SU-DHL-6 (cell line): ENCODE measurements around the gene ARL11.
A peak's percentile ranks its signal among the peaks of the same experiment; 100 is the strongest.

Experiments
- H2AFZ ChIP-seq: fragments of 200-600 bp; sonication (generic); 2 replicates; pipeline ENCODE4 v1.6.1; 2014; ENCODE audit warnings: low read depth, mild to moderate bottlenecking, moderate library complexity, mixed read lengths, antibody characterized with exemption, low read length; ENCODE audit not compliant: severe bottlenecking
- H3F3A ChIP-seq: fragments of 200-600 bp; shearing (Covaris generic); 2 replicates; pipeline ENCODE4 v1.6.0; 2016; ENCODE audit warnings: antibody characterized with exemption, mild to moderate bottlenecking; ENCODE audit not compliant: insufficient read depth
- H3K27ac ChIP-seq: fragments of 200-600 bp; sonication (generic); 2 replicates; pipeline ENCODE4 v1.5.1; 2016; ENCODE audit warnings: low read depth, mild to moderate bottlenecking, low read length, moderate library complexity, mixed read lengths
- H3K27me3 ChIP-seq: fragments of 200-600 bp; sonication (generic), shearing (Covaris generic); 2 replicates; pipeline ENCODE4 v1.6.0; 2014; ENCODE audit warnings: mild to moderate bottlenecking, low read length
- H3K36me3 ChIP-seq: fragments of 200-600 bp; sonication (generic); 2 replicates; pipeline ENCODE4 v1.6.1; 2014; ENCODE audit warnings: mild to moderate bottlenecking, low read length, mixed read lengths
- H3K4me2 ChIP-seq: fragments of 300-600, 200-600 bp; shearing (Covaris generic), sonication (generic); 2 replicates; pipeline ENCODE4 v1.6.0; 2014; ENCODE audit warnings: low read length, low read depth, mild to moderate bottlenecking; ENCODE audit not compliant: poor library complexity, severe bottlenecking
- H3K4me3 ChIP-seq: fragments of 200-600 bp; sonication (generic); 2 replicates; pipeline ENCODE4 v1.5.1; 2014; ENCODE audit warnings: antibody characterized with exemption, low read length, mild to moderate bottlenecking, mixed read lengths; ENCODE audit not compliant: insufficient read depth, poor library complexity, severe bottlenecking
- H3K79me2 ChIP-seq: fragments of 200-600 bp; sonication (generic); 2 replicates; pipeline ENCODE4 v1.6.1; 2014; ENCODE audit warnings: mild to moderate bottlenecking, low read length, moderate library complexity; ENCODE audit not compliant: insufficient read depth
- H3K9ac ChIP-seq: fragments of 200-600 bp; sonication (generic); 2 replicates; pipeline ENCODE4 v1.7.0; 2014; ENCODE audit warnings: mild to moderate bottlenecking, low read length
- H3K9me2 ChIP-seq: fragments of 200-600 bp; sonication (generic); replicated peaks from 2 replicates; pipeline ENCODE4 v1.6.1; 2014; ENCODE audit warnings: low read length; ENCODE audit not compliant: insufficient read depth
- H3K9me3 ChIP-seq: fragments of 200-600 bp; sonication (generic); 2 replicates; pipeline ENCODE4 v1.6.1; 2014; ENCODE audit warnings: low read length, mixed read lengths; ENCODE audit not compliant: insufficient read depth
- H4K20me1 ChIP-seq: fragments of 200-600 bp; sonication (generic); 2 replicates; pipeline ENCODE4 v1.6.1; 2014; ENCODE audit warnings: low read depth, mild to moderate bottlenecking, antibody characterized with exemption, low read length, moderate library complexity, mixed read lengths
- EZH2phosphoT487 ChIP-seq: fragments of 200-600 bp; sonication (generic), shearing (Covaris generic); conservative IDR thresholded peaks from 2 replicates; pipeline ENCODE4 v1.6.1; 2018; ENCODE audit warnings: mild to moderate bottlenecking, antibody characterized with exemption, low read length, moderate library complexity, mixed read lengths
- TF ChIP-seq, protein P1 (sequence below): fragments of 200-600 bp; sonication (generic); IDR thresholded peaks from one replicate; pipeline ENCODE4 v1.5.1; 2017; ENCODE audit warnings: antibody characterized with exemption, mild to moderate bottlenecking, low read length, moderate library complexity; ENCODE audit not compliant: insufficient read depth, poor library complexity, severe bottlenecking

The ARL11 gene

DNA sequence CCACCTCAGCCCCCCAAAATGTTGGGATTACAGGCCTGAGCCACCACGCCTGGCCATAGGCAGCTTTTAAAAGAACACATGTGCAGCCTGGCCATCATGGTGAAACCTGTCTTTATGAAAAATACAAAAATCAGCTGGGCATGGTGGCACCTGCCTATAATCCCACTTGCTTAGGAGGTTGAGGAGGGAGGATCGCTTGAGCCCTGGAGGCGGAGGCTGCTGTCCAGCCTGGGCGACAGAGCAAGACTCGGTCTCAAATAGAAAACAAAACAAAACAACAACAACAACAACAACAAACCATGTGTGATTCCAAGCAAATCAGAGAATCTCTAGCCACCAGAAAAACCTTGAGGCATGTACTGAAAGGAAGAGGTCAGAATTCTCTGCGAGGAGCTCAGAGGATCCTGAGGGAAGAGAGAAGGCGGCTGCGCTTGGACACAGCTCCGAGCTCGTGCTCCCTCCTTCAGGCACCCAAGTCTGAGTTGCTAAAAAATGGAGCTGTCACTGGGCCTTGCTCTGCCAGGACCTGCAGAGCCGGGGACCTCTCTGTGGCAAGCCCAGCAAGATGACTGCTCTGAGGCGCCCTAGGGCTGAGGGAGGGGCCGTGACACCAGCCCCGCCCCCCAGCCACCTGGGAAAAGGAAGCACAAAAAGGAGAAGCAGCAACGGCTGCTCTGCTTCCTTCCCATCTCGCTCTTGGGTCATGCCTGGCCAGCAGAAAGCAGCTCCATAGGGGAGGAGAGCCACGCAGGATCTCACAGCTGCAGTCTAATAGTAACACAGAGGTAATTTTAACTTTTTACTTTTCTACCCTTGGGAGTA lies at the start of gene ARL11:
Gene ARL11, plus strand, starts transcription at position 677 of the 822 bp plus-strand sequence. CDS start 1,941 bp downstream, outside the sequence.
- Histone ChIP-seq H3K36me3 (no peaks in the 10 kb centered on the region), H3K27ac (peak within 1 kb of the TSS; percentile 74), H3F3A (no peaks in the 10 kb centered on the region; the same call in 1 of the 2 replicates), H3K9ac (peak within 1 kb of the TSS; percentile 76), H3K27me3 (no peaks in the 10 kb centered on the region), H3K79me2 (peaks cover 36% of the 10 kb centered on the region), H3K4me2 (peak within 1 kb of the TSS; percentile 70), H2AFZ (peak within 1 kb of the TSS; percentile 44), H4K20me1 (no peaks in the 10 kb centered on the region), H3K9me2 (no peaks in the 10 kb centered on the region), H3K4me3 (peak within 1 kb of the TSS; percentile 81), H3K9me3 (no peaks in the 10 kb centered on the region)
- TF ChIP-seq, protein P1, sequence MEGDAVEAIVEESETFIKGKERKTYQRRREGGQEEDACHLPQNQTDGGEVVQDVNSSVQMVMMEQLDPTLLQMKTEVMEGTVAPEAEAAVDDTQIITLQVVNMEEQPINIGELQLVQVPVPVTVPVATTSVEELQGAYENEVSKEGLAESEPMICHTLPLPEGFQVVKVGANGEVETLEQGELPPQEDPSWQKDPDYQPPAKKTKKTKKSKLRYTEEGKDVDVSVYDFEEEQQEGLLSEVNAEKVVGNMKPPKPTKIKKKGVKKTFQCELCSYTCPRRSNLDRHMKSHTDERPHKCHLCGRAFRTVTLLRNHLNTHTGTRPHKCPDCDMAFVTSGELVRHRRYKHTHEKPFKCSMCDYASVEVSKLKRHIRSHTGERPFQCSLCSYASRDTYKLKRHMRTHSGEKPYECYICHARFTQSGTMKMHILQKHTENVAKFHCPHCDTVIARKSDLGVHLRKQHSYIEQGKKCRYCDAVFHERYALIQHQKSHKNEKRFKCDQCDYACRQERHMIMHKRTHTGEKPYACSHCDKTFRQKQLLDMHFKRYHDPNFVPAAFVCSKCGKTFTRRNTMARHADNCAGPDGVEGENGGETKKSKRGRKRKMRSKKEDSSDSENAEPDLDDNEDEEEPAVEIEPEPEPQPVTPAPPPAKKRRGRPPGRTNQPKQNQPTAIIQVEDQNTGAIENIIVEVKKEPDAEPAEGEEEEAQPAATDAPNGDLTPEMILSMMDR, result no peak
- TF ChIP-seq EZH2phosphoT487, result no peak

DNA sequence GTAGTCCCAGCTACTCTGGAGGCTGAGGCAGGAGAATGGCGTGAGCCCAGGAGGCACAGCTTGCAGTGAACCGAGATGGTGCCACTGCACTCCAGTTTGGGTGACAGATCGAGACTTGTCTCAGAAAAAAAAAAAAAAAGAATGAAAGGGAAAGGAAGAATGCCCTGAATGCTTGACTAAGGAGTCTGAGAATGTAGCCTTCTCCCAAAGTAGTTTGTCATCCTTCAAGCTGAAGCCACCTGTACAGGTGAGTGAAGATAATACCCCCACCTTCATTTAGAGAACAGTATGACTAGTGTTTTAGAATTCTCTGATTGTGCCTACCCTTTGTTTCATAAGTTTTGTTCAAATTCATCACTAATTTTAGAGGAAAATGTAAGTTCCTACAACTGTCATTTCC lies 48.8 kb upstream of the ARL11 start:
- no peak overlapping the region for H2AFZ ChIP-seq
- no peak for TF ChIP-seq EZH2phosphoT487
- TF ChIP-seq, protein P1, result no peak
- H3K36me3 ChIP-seq, result peaks cover 4% of the 10 kb centered on the region
- no peak overlapping the region for H3K4me3 ChIP-seq
- H3F3A ChIP-seq, result peaks cover 10% of the 10 kb centered on the region; the same call in 1 of the 2 replicates
- no peak overlapping the region for H3K4me2 ChIP-seq
- no peaks in the 10 kb centered on the region for H3K9me3 ChIP-seq
- no peak overlapping the region for H3K27ac ChIP-seq
- H3K27me3 ChIP-seq, result no peaks in the 10 kb centered on the region
- no peaks in the 10 kb centered on the region for H4K20me1 ChIP-seq
- H3K9me2 ChIP-seq, result no peaks in the 10 kb centered on the region
- H3K9ac ChIP-seq, result no peak overlapping the region
- H3K79me2 ChIP-seq, result peaks cover 16% of the 10 kb centered on the region

DNA sequence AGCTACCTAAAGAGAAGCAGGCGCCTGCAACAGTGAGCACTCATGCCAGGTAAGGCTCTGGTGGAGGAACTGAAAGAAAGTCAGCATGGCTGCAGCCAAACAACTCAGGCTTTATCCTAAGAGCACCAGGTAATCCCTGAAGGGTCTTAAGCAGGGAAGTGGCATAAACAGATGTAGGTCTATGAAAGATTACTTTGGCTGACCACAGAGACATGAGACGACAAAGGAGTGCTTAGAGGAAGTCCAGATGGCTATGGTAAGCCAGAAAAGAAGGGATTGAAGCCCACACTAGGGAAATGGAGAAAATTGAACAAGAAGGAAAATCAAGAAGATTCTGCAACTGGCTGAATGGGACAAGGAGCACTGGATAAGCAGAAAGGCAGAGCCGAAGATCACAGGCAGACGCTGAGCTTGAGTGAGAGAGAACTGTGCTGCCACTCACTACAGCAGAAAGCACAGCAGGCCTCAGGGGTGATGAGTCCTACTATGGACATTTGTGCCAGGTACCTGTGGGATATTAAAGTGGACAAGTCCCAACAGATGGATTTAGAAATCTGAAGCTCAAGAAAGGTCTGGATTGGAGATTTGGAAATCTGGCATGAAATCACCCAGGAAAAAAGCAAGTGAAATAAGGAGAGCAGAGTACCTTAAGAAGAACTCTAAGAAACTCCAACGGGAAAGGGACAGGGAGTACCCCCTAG lies 47.2 kb upstream of the ARL11 start:
- Histone ChIP-seq H3K27ac (no peak overlapping the region), H3K9me2 (no peaks in the 10 kb centered on the region), H3K36me3 (peaks cover 4% of the 10 kb centered on the region), H3F3A (peaks cover 10% of the 10 kb centered on the region; the same call in 1 of the 2 replicates), H3K79me2 (peaks cover 20% of the 10 kb centered on the region), H2AFZ (no peak overlapping the region), H3K9ac (no peak overlapping the region), H3K9me3 (no peaks in the 10 kb centered on the region), H3K27me3 (no peaks in the 10 kb centered on the region), H3K4me2 (no peak overlapping the region), H4K20me1 (no peaks in the 10 kb centered on the region), H3K4me3 (no peak overlapping the region)
- TF ChIP-seq, protein P1, result no peak
- no peak for TF ChIP-seq EZH2phosphoT487
